Fibroblast of villous mesenchyme (primary cell): ENCODE results near the gene AKAIN1. TPM values are rescaled to one million over a fixed set of nuclear protein-coding genes. Genes with fewer than 3 reads are reported as not detected.

Experiments
- DNase-seq: peaks from one replicate; pipeline ENCODE4 v3.0.0-alpha.2; 2010; ENCODE audit warnings: low read depth
- H3K4me3 ChIP-seq: 2 replicates; pipeline ENCODE4 v1.5.1; 2011; ENCODE audit warnings: low read depth, mild to moderate bottlenecking, low read length
- CTCF ChIP-seq: IDR thresholded peaks from 2 replicates; pipeline ENCODE4 v1.5.1; 2012; ENCODE audit warnings: low read depth, mild to moderate bottlenecking, low read length; ENCODE audit not compliant: insufficient read depth
- total RNA-seq: library from RNA; depleted of rRNA; stranded (reverse); fragments of >200 nt; gene quantifications from 2 replicates; pipeline ENCODE4 v1.2.3, GENCODE V29; 2012

AKAIN1 gene
- total RNA-seq, 1 donor: not detected

DNA sequence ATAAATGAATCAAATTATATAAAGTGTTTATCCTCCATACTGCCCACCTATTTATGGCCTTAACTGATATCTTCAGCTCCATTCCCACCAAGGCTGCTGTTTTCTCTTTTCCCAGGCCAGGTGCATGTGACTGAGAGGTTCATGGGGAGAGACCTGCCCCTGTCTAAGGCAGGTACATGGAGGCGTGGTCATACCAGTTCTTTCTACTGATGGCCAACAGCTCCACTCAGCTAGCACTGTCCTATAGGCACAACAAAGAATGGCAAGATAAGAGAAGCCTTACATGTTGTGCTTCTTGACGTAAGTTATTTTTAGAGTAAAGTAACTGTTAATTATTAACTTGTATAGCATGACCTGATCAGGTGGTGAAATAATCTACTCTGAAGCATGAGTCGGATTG, 16.8 kb downstream of the AKAIN1 start:
- no peak overlapping the region for H3K4me3 ChIP-seq
- TF ChIP-seq CTCF: no peak
- no peak for DNase-seq

DNA sequence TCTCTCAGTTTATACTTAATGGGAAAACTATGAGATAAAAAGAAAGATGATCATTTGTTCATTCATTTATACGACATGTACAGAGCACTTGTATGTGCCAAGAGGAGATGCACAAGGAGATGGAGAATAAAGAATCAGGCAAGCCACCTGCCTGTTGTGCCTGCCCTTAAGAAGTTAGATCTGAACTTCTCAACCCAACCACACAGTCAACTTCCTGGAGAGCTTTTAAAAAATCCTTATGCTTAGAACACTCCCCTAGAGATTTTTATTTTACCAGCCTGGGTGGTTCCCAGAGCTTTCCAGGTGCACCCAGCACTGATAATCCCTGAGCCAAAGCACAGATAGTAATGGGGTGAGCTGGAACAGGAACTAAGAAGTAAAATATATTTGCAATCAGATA, 18.5 kb downstream of the AKAIN1 start:
- no peak for TF ChIP-seq CTCF
- no peak for DNase-seq
- H3K4me3 ChIP-seq: no peak overlapping the region

- TF ChIP-seq CTCF: no peak
- DNase-seq: no peak
- no peak overlapping the region for H3K4me3 ChIP-seq
Measured at GRCh38 chr18:5175378-5175777, 21.7 kb downstream of the AKAIN1 start.

- H3K4me3 ChIP-seq: no peak overlapping the region
- DNase-seq: no peak
Measured at GRCh38 chr18:5173646-5174045, 23.4 kb downstream of the AKAIN1 start.

GRCh38 chr18:5173236-5173635, 23.8 kb downstream of the AKAIN1 start:
- TF ChIP-seq CTCF: no peak
- no peak overlapping the region for H3K4me3 ChIP-seq
- DNase-seq: no peak

More at GRCh38 chr18:5173646-5174045, 23.4 kb downstream of the AKAIN1 start:
- TF ChIP-seq CTCF: no peak

- H3K4me3 ChIP-seq: no peak overlapping the region
- no peak for DNase-seq
- no peak for TF ChIP-seq CTCF
Measured at GRCh38 chr18:5167831-5168230, 29.2 kb downstream of the AKAIN1 start.

- DNase-seq: no peak
- no peak for TF ChIP-seq CTCF
- H3K4me3 ChIP-seq: no peak overlapping the region
Measured at GRCh38 chr18:5166606-5167280, 30.3 kb downstream of the AKAIN1 start.
